Esophagus squamous epithelium (tissue), 5 donors: Measurements from ENCODE around the gene UNC13C. TPM values are rescaled to one million over a fixed set of nuclear protein-coding genes. Genes with fewer than 3 reads are reported as not detected.

Source experiments
- DNase-seq: peaks from one replicate; lab custom pipeline; 2025; lab: John Stamatoyannopoulos, UW
- H3K27ac ChIP-seq, 4 donors: fragments of 200-600 bp; sonication (generic); one replicate each; pipeline ENCODE4 v1.5.1; 2016 to 2019; ENCODE audit warnings: mild to moderate bottlenecking in 1 of 4
- H3K27me3 ChIP-seq, 4 donors: fragments of 200-600 bp; sonication (generic); 1 replicate in 3 of 4; 2 replicates in 1 of 4; pipeline versions ENCODE4 v1.5.1 to v1.6.0; 2017 to 2021; ENCODE audit warnings: antibody characterized with exemption in 1 of 4
- H3K36me3 ChIP-seq, 3 donors: fragments of 200-600 bp; sonication (generic); one replicate each; pipeline ENCODE4 v1.5.1; 2016 to 2019
- H3K4me1 ChIP-seq, 3 donors: fragments of 200-600 bp; sonication (generic); one replicate each; pipeline ENCODE4 v1.5.1; 2017 to 2019
- H3K4me3 ChIP-seq, 4 donors: fragments of 200-600 bp; sonication (generic); 1 replicate in 3 of 4; 2 replicates in 1 of 4; pipeline ENCODE4 v1.5.1; 2016 to 2019; ENCODE audit warnings: mild to moderate bottlenecking in 2 of 4, moderate library complexity in 1 of 4
- H3K9me3 ChIP-seq, 3 donors: fragments of 200-600 bp; sonication (generic); one replicate each; pipeline ENCODE4 v1.5.1; 2016 to 2019
- POLR2A ChIP-seq, 4 donors: fragments of 450-650 bp; IDR thresholded peaks; one replicate each; pipeline ENCODE4 v1.6.1; 2017; ENCODE audit warnings: antibody characterized with exemption in 4 of 4, mild to moderate bottlenecking in 4 of 4, moderate library complexity in 3 of 4
- WGBS, 2 donors: methylation state at CpG; one replicate each; pipeline ENCODE4 v1.1.5; 2018; 5-methylcytosine and 5-hydroxymethylcytosine counted together
- intact Hi-C: fragments of 100-400 bp; cut with DNase I; formaldehyde crosslinking; loops from one replicate; pipeline ENCODE4 v1.15.0; 2022
- total RNA-seq, 4 donors: library from RNA; depleted of rRNA; stranded (reverse); fragments of >200 nt; gene quantifications; one replicate each; pipeline ENCODE4 v1.1.0, GENCODE V29; 2016
- TF ChIP-seq, protein P1 (sequence below), 6 experiments: fragments of 450-650 bp in 4 of 6; fragments of 200-600 bp in 2 of 6; sonication (generic) in 2 of 6; IDR thresholded peaks; one replicate each; pipeline ENCODE4 v1.5.1; 2016 to 2019; ENCODE audit warnings: antibody characterized with exemption in 6 of 6, mild to moderate bottlenecking in 4 of 6, moderate library complexity in 4 of 6
- donor health status: DM: yes; HTN: yes; CAD: no.

UNC13C gene
- total RNA-seq, 4 donors from 2014 or later, result 0.18 to 0.19 TPM; not detected in 2

DNA sequence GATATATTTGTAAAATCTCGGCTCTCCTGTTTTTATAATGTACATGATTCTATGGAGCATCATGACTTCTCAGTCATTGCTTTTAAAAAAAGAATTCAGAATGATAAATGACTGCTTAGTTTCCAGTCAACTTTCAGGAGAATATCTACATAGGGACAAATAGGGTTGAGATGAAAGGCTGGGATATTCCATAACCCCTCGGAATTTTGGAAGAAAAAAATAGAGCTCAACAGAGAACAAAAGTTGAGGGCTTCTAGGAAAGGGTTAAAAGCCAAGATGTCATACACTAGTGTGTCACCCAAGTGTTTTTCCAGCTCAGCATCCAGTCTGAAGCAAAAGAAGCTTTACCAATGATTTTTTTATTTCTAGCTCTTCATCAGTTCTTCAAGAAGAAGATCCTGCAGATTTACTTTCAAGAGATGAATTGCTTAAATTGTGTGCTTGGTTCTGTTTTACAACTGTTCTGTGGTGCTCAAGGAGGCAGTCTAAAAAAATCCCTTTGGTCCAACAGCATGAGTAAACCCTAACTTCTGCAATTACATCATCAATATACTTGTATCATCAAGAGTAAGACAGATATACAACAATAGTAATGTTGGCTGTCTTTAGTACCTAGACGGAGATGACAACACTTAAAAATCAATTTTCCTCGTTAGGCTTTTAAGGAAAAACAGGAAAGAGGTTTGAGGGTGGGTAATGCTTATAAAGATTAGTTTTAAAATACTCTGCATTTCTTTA is 979 bp downstream of the UNC13C start:
- H3K9me3 ChIP-seq, result no peaks in the 10 kb centered on the region
- peaks cover 0 to 27% (median 0%) of the 10 kb centered on the region in 4 donors for H3K27me3 ChIP-seq
- intact Hi-C loops, result no loop called here
- TF ChIP-seq, protein P1, sequence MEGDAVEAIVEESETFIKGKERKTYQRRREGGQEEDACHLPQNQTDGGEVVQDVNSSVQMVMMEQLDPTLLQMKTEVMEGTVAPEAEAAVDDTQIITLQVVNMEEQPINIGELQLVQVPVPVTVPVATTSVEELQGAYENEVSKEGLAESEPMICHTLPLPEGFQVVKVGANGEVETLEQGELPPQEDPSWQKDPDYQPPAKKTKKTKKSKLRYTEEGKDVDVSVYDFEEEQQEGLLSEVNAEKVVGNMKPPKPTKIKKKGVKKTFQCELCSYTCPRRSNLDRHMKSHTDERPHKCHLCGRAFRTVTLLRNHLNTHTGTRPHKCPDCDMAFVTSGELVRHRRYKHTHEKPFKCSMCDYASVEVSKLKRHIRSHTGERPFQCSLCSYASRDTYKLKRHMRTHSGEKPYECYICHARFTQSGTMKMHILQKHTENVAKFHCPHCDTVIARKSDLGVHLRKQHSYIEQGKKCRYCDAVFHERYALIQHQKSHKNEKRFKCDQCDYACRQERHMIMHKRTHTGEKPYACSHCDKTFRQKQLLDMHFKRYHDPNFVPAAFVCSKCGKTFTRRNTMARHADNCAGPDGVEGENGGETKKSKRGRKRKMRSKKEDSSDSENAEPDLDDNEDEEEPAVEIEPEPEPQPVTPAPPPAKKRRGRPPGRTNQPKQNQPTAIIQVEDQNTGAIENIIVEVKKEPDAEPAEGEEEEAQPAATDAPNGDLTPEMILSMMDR (IDR thresholded peaks at IDR 0.05), result no peak
- TF ChIP-seq POLR2A (IDR thresholded peaks at IDR 0.05), result no peak
- H3K27ac ChIP-seq, result no peak overlapping the region
- no peak for DNase-seq
- WGBS, 2 donors, result 45 to 63% methylated on average over 4 of the region's 4 CpGs
- no peaks in the 10 kb centered on the region for H3K36me3 ChIP-seq
- peak overlapping the region in 1 of 4 donors; percentile 51 for H3K4me3 ChIP-seq
- H3K4me1 ChIP-seq, result peaks cover 0 to 13% (median 4%) of the 10 kb centered on the region in 3 donors

GRCh38 chr15:53980021-53980420 is 1.8 kb downstream of the UNC13C start:
- intact Hi-C loops, result no loop called here
- Histone ChIP-seq H3K27me3 (peaks cover 0 to 27% (median 0%) of the 10 kb centered on the region in 4 donors), H3K9me3 (no peaks in the 10 kb centered on the region), H3K4me1 (peaks cover 0 to 13% (median 4%) of the 10 kb centered on the region in 3 donors), H3K36me3 (no peaks in the 10 kb centered on the region), H3K27ac (no peak overlapping the region), H3K4me3 (no peak overlapping the region)
- DNase-seq, result no peak
- 60 to 74% methylated on average over 2 of the region's 2 CpGs for WGBS, 2 donors
- no peak for TF ChIP-seq POLR2A (IDR thresholded peaks at IDR 0.05)
- TF ChIP-seq, protein P1 (IDR thresholded peaks at IDR 0.05), result no peak

DNA sequence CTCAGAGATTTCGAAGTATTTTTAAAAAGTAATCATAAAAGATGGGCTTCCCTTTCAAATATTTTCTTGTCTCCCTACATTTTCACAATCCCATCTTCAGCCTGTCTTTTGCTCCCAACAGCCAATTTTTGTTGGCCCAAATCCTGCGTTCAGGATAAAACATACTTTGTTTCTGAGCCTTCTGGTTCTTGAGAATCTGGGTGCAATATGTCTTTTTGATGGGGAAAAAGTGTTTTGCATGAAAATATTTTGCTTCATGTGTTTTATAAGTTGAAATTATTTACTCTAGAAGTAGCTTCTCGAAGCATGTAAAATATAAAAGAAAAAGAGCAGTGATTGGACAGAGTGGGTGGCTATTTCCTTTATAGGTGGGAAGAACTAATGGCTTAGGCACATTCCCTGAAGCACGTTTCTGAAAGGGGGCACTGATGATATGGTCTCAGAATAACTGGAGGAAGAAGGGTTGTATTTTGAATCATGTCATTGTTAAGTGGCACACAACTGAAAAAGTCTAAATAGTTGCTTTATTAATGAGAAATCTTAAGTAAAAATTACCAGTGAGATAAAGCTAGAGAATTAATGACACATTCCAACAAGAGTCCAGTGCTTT is 3.9 kb downstream of the UNC13C start:
- peaks cover 0 to 27% (median 0%) of the 10 kb centered on the region in 4 donors for H3K27me3 ChIP-seq
- H3K9me3 ChIP-seq, result no peaks in the 10 kb centered on the region
- 65 to 70% methylated on average over 4 of the region's 4 CpGs for WGBS, 2 donors
- H3K36me3 ChIP-seq, result no peaks in the 10 kb centered on the region
- no peak overlapping the region for H3K27ac ChIP-seq
- no peak for TF ChIP-seq POLR2A (IDR thresholded peaks at IDR 0.05)
- TF ChIP-seq, protein P1 (IDR thresholded peaks at IDR 0.05), result no peak
- intact Hi-C loops, result no loop called here
- peaks cover 0 to 13% (median 4%) of the 10 kb centered on the region in 3 donors for H3K4me1 ChIP-seq
- no peak for DNase-seq
- H3K4me3 ChIP-seq, result no peak overlapping the region

- H3K27me3 ChIP-seq, result peaks cover 0 to 23% (median 0%) of the 10 kb centered on the region in 4 donors
- intact Hi-C loops, result no loop called here
These were observed 4.6 kb downstream of the UNC13C start for GRCh38 chr15:53982876-53983275.

More at GRCh38 chr15:53982876-53983275, 4.6 kb downstream of the UNC13C start:
- H3K36me3 ChIP-seq, result no peaks in the 10 kb centered on the region
- DNase-seq, result no peak
- WGBS, 2 donors, result 70 to 75% methylated on average over 1 of the region's 1 CpG
- no peak overlapping the region for H3K27ac ChIP-seq
- peaks cover 0 to 13% (median 4%) of the 10 kb centered on the region in 3 donors for H3K4me1 ChIP-seq
- no peaks in the 10 kb centered on the region for H3K9me3 ChIP-seq
- no peak for TF ChIP-seq POLR2A (IDR thresholded peaks at IDR 0.05)
- TF ChIP-seq, protein P1 (IDR thresholded peaks at IDR 0.05), result no peak
- H3K4me3 ChIP-seq, result no peak overlapping the region
